ENCODE measurements around the gene ZNF516.

ZNF516 gene

GRCh38 chr18:76405280-76405679 lies 89.8 kb downstream of the ZNF516 start:
- Histone ChIP-seq H4K20me1 (ENCODE audit: insufficient read depth, low read length) (no peaks in the 10 kb centered on the region), H3K36me3 (ENCODE audit: insufficient read depth, low read length) (no peaks in the 10 kb centered on the region)

DNA sequence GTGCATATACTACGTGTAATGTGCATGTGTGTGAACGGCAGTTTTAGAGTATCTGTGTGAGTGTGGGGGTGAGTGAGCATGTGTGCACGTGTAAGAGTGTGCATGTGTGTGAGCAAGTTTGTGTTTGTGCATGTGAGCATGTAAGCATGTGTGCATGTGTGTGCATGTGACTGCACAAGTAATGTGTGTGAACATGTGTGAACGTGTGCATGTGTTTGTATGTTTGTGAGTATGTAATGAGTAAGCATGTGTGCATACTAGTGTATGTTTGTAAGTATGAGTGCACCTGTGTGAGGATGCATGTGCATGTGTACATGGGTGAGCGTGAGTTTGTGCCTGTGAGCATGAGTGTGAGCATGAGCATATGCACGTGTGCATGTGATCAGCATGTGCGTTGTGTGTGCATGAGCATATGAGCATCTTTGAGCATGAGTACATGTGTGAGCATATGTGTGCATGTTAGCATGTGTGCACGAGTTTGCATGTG lies 90.7 kb downstream of the ZNF516 start:
- Histone ChIP-seq H3K9me2 (ENCODE audit: low read depth, low read length) (no peaks in the 10 kb centered on the region), H3K4me2 (ENCODE audit: low read length) (no peak overlapping the region), H3K4me1 (ENCODE audit: insufficient read depth, low read length, severe bottlenecking) (no peaks in the 10 kb centered on the region), H4K20me1 (ENCODE audit: insufficient read depth, low read length) (no peaks in the 10 kb centered on the region), H2AFZ (ENCODE audit: low read length) (no peak overlapping the region), H3K79me2 (ENCODE audit: insufficient read depth, low read length) (no peaks in the 10 kb centered on the region), H3K9me3 (ENCODE audit: low read length) (no peaks in the 10 kb centered on the region), H3K36me3 (ENCODE audit: insufficient read depth, low read length) (no peaks in the 10 kb centered on the region), H3K27me3 (ENCODE audit: insufficient read depth, low read length) (no peaks in the 10 kb centered on the region), H3K27ac (ENCODE audit: low read depth, low read length, poor library complexity, severe bottlenecking) (no peak overlapping the region), H3K4me3 (ENCODE audit: low read depth, low read length, poor library complexity, severe bottlenecking) (no peak overlapping the region), H3F3A (ENCODE audit: insufficient read depth, low read length) (no peaks in the 10 kb centered on the region), H3K9ac (ENCODE audit: low read length) (no peak overlapping the region)
- TF ChIP-seq EZH2 (IDR thresholded peaks at IDR 0.05; ENCODE audit: borderline replicate concordance, low read length) (no peak), CTCF (IDR thresholded peaks at IDR 0.05; ENCODE audit: low read length) (no peak)

More at GRCh38 chr18:76405280-76405679, 89.8 kb downstream of the ZNF516 start:
- no peaks in the 10 kb centered on the region for H3K9me3 ChIP-seq (ENCODE audit: low read length)
- no peaks in the 10 kb centered on the region for H3K79me2 ChIP-seq (ENCODE audit: insufficient read depth, low read length)
- H3K4me1 ChIP-seq (ENCODE audit: insufficient read depth, low read length, severe bottlenecking), result no peaks in the 10 kb centered on the region
- H3K4me2 ChIP-seq (ENCODE audit: low read length), result no peak overlapping the region
- H3K27me3 ChIP-seq (ENCODE audit: insufficient read depth, low read length), result no peaks in the 10 kb centered on the region
- no peak overlapping the region for H3K27ac ChIP-seq (ENCODE audit: low read depth, low read length, poor library complexity, severe bottlenecking)
- H3K9me2 ChIP-seq (ENCODE audit: low read depth, low read length), result no peaks in the 10 kb centered on the region
- no peaks in the 10 kb centered on the region for H3F3A ChIP-seq (ENCODE audit: insufficient read depth, low read length)
- no peak overlapping the region for H3K4me3 ChIP-seq (ENCODE audit: low read depth, low read length, poor library complexity, severe bottlenecking)
- H2AFZ ChIP-seq (ENCODE audit: low read length), result no peak overlapping the region
- no peak overlapping the region for H3K9ac ChIP-seq (ENCODE audit: low read length)
- TF ChIP-seq CTCF (IDR thresholded peaks at IDR 0.05; ENCODE audit: low read length) (no peak), EZH2 (IDR thresholded peaks at IDR 0.05; ENCODE audit: borderline replicate concordance, low read length) (no peak)

- Histone ChIP-seq H3K36me3 (ENCODE audit: insufficient read depth, low read length) (no peaks in the 10 kb centered on the region), H3K27ac (ENCODE audit: low read depth, low read length, poor library complexity, severe bottlenecking) (no peak overlapping the region), H3K4me1 (ENCODE audit: insufficient read depth, low read length, severe bottlenecking) (no peaks in the 10 kb centered on the region), H3K4me3 (ENCODE audit: low read depth, low read length, poor library complexity, severe bottlenecking) (no peak overlapping the region), H3K27me3 (ENCODE audit: insufficient read depth, low read length) (no peaks in the 10 kb centered on the region), H3K9me2 (ENCODE audit: low read depth, low read length) (no peaks in the 10 kb centered on the region), H4K20me1 (ENCODE audit: insufficient read depth, low read length) (no peaks in the 10 kb centered on the region), H3K9ac (ENCODE audit: low read length) (no peak overlapping the region), H2AFZ (ENCODE audit: low read length) (no peak overlapping the region), H3K79me2 (ENCODE audit: insufficient read depth, low read length) (no peaks in the 10 kb centered on the region), H3F3A (ENCODE audit: insufficient read depth, low read length) (no peaks in the 10 kb centered on the region), H3K4me2 (ENCODE audit: low read length) (no peak overlapping the region), H3K9me3 (ENCODE audit: low read length) (no peaks in the 10 kb centered on the region)
- TF ChIP-seq EZH2 (IDR thresholded peaks at IDR 0.05; ENCODE audit: borderline replicate concordance, low read length) (no peak), CTCF (IDR thresholded peaks at IDR 0.05; ENCODE audit: low read length) (no peak)
Observed at GRCh38 chr18:76402026-76402990, 92.7 kb downstream of the ZNF516 start.

Measured in OCI-LY1 (cell line).